Skin of body (tissue), 2 donors: ENCODE data around the gene LRMDA. TPM values are rescaled to one million over a fixed set of nuclear protein-coding genes. Genes with fewer than 3 reads are reported as not detected.

Experiments
- DNase-seq: peaks from one replicate; lab custom pipeline; 2025; lab: John Stamatoyannopoulos, UW
- total RNA-seq: library from RNA; depleted of rRNA; stranded (reverse); fragments of >200 nt; gene quantifications from one replicate; pipeline ENCODE4 v1.2.3, GENCODE V29; 2014

The LRMDA gene
- total RNA-seq, 1 donor from 2014 or later = 12.7 TPM

- DNase-seq = peak; percentile 92
These were observed 640.4 kb downstream of the LRMDA start for GRCh38 chr10:76071653-76072365.

- no peak for DNase-seq
These were observed 641.0 kb downstream of the LRMDA start for GRCh38 chr10:76072384-76072783.

- DNase-seq = no peak
These were observed 642.1 kb downstream of the LRMDA start for GRCh38 chr10:76073524-76073923.

GRCh38 chr10:76074659-76075058 is 643.2 kb downstream of the LRMDA start:
- DNase-seq = no peak

- DNase-seq = no peak
These were observed 649.0 kb downstream of the LRMDA start for GRCh38 chr10:76080451-76080850.

- DNase-seq = no peak
These were observed 649.6 kb downstream of the LRMDA start for GRCh38 chr10:76080991-76081390.

GRCh38 chr10:76082232-76082631 is 650.8 kb downstream of the LRMDA start:
- DNase-seq = no peak

GRCh38 chr10:76082956-76083355 is 651.5 kb downstream of the LRMDA start:
- no peak for DNase-seq

- peak; percentile 37 for DNase-seq
These were observed 653.8 kb downstream of the LRMDA start for GRCh38 chr10:76085002-76085816.

- DNase-seq = no peak
These were observed 654.4 kb downstream of the LRMDA start for GRCh38 chr10:76085817-76086167.

GRCh38 chr10:76086170-76086760 is 654.8 kb downstream of the LRMDA start:
- no peak for DNase-seq

- DNase-seq = peak; percentile 52
These were observed 655.6 kb downstream of the LRMDA start for GRCh38 chr10:76086761-76087639.

- no peak for DNase-seq
These were observed 656.6 kb downstream of the LRMDA start for GRCh38 chr10:76088008-76088407.

GRCh38 chr10:76088980-76089379 is 657.6 kb downstream of the LRMDA start:
- no peak for DNase-seq

GRCh38 chr10:76089556-76090180 is 658.2 kb downstream of the LRMDA start:
- no peak for DNase-seq

- DNase-seq = no peak
These were observed 660.5 kb downstream of the LRMDA start for GRCh38 chr10:76091926-76092325.

GRCh38 chr10:76106611-76107010 is 675.2 kb downstream of the LRMDA start:
- DNase-seq = no peak

- no peak for DNase-seq
These were observed 677.3 kb downstream of the LRMDA start for GRCh38 chr10:76108563-76109359.

GRCh38 chr10:76111404-76111803 is 680.0 kb downstream of the LRMDA start:
- no peak for DNase-seq
